H1 (cell line): ENCODE measurements around the gene UBE3C. TPM values are rescaled to one million over a fixed set of nuclear protein-coding genes. Genes with fewer than 3 reads are reported as not detected.

Source experiments
- CTCF ChIA-PET: fragments of 300-600 bp; sonication (Branson Sonifier 250); formaldehyde crosslinking; loops from one replicate; lab custom pipeline; 2021; ENCODE audit not compliant: partially characterized antibody; lab: Charles Lee
- POLR2A ChIA-PET: fragments of 300-600 bp; sonication (Branson Sonifier 250); formaldehyde crosslinking; loops from one replicate; lab custom pipeline; 2021; ENCODE audit warnings: inconsistent platforms; ENCODE audit not compliant: partially characterized antibody; lab: Charles Lee
- DNase-seq, 2 experiments: peaks; one replicate each; pipeline versions ENCODE4 v3.0.0 to v3.0.0-alpha.2; 2010 to 2022; ENCODE audit warnings: low spot score in 2 of 2, low read depth in 1 of 2, mixed read lengths in 1 of 2
- FAIRE-seq: peaks from 2 replicates; lab custom pipeline; 2011; peaks lifted over from hg19 to GRCh38; lab: Jason Lieb, UNC
- H2AFZ ChIP-seq: 2 replicates; pipeline ENCODE4 v1.8.1; 2012; ENCODE audit warnings: low read length, inconsistent platforms
- H2AK5ac ChIP-seq: 2 replicates; pipeline ENCODE4 v1.6.1; 2013; ENCODE audit warnings: low read depth, low read length
- H2BK120ac ChIP-seq: replicated peaks from 2 replicates; pipeline ENCODE3; 2013; ENCODE audit warnings: low read depth, low read length, inconsistent platforms
- H2BK12ac ChIP-seq: 2 replicates; pipeline ENCODE4 v1.6.1; 2013; ENCODE audit warnings: low read depth, low read length
- H2BK15ac ChIP-seq: 2 replicates; pipeline ENCODE4 v1.6.1; 2013; ENCODE audit warnings: low read length
- H2BK20ac ChIP-seq: 2 replicates; pipeline ENCODE4 v1.6.1; 2013; ENCODE audit warnings: low read length
- H2BK5ac ChIP-seq: 2 replicates; pipeline ENCODE4 v1.6.1; 2013; ENCODE audit warnings: low read depth, low read length
- H3K14ac ChIP-seq: 2 replicates; pipeline ENCODE4 v1.6.1; 2013; ENCODE audit warnings: inconsistent platforms; ENCODE audit not compliant: insufficient read length
- H3K18ac ChIP-seq: 2 replicates; pipeline ENCODE4 v1.6.1; 2013; ENCODE audit warnings: low read length; ENCODE audit errors: extremely low read depth
- H3K23ac ChIP-seq: 2 replicates; pipeline ENCODE4 v1.6.1; 2013; ENCODE audit warnings: inconsistent platforms; ENCODE audit not compliant: insufficient read length
- H3K23me2 ChIP-seq: 2 replicates; pipeline ENCODE4 v1.6.1; 2013; ENCODE audit warnings: low read depth, low read length
- H3K27ac ChIP-seq: 2 replicates; pipeline ENCODE4 v1.6.1; 2011; ENCODE audit warnings: low read depth, low read length, inconsistent platforms
- H3K27me3 ChIP-seq, 4 experiments: replicated peaks in 1 of 4; 1 replicate in 1 of 4; 2 replicates in 3 of 4; pipeline versions ENCODE4 v1.6.1 to v1.8.1; 2011 to 2013; ENCODE audit warnings: low read length in 3 of 4, mild to moderate bottlenecking in 3 of 4, inconsistent platforms in 2 of 4, mixed read lengths in 2 of 4, moderate library complexity in 1 of 4; ENCODE audit not compliant: control insufficient read depth in 3 of 4, insufficient read depth in 3 of 4; ENCODE audit errors: extremely low read depth in 1 of 4
- H3K36me3 ChIP-seq, 4 experiments: 2 replicates each; pipeline versions ENCODE4 v1.6.1 to v1.8.1; 2011 to 2013; ENCODE audit warnings: mild to moderate bottlenecking in 4 of 4, low read length in 3 of 4, moderate library complexity in 2 of 4, control low read depth in 1 of 4, inconsistent platforms in 1 of 4; ENCODE audit not compliant: insufficient read depth in 4 of 4, control insufficient read depth in 2 of 4
- H3K4ac ChIP-seq: replicated peaks from 2 replicates; pipeline ENCODE3; 2013; ENCODE audit warnings: low read length, low read depth, mixed read lengths, inconsistent platforms; ENCODE audit not compliant: insufficient read length
- H3K4me1 ChIP-seq, 4 experiments: replicated peaks in 1 of 4; 1 replicate in 1 of 4; 2 replicates in 3 of 4; pipeline versions ENCODE4 v1.6.1 to v1.8.1; 2011 to 2013; ENCODE audit warnings: low read length in 3 of 4, inconsistent platforms in 2 of 4, mixed read lengths in 1 of 4; ENCODE audit not compliant: insufficient read depth in 4 of 4, control insufficient read depth in 3 of 4
- H3K4me2 ChIP-seq, 2 experiments: 2 replicates each; pipeline versions ENCODE4 v1.6.1 to v1.8.1; 2011 to 2013; ENCODE audit warnings: low read depth in 2 of 2, low read length in 2 of 2, control low read depth in 1 of 2, inconsistent platforms in 1 of 2, mild to moderate bottlenecking in 1 of 2; ENCODE audit not compliant: insufficient read depth in 1 of 2
- H3K4me3 ChIP-seq, 4 experiments: fragments of 200-600, 300-600 bp in 1 of 4; sonication (generic), shearing (Covaris generic), sonication (Bioruptor Twin) in 1 of 4; 2 replicates each; pipeline versions ENCODE4 v1.5.1 to v1.8.1; 2011 to 2016; ENCODE audit warnings: low read length in 4 of 4, low read depth in 3 of 4, control low read depth in 2 of 4, inconsistent platforms in 2 of 4, mild to moderate bottlenecking in 2 of 4, mixed read lengths in 1 of 4, moderate library complexity in 1 of 4; ENCODE audit not compliant: insufficient read depth in 2 of 4; ENCODE audit errors: extremely low read depth in 1 of 4
- H3K56ac ChIP-seq: replicated peaks from 2 replicates; pipeline ENCODE3; 2013; ENCODE audit warnings: low read depth, mild to moderate bottlenecking, mixed read lengths, low read length, inconsistent platforms; ENCODE audit not compliant: insufficient read length
- H3K79me1 ChIP-seq: 2 replicates; pipeline ENCODE4 v1.6.1; 2013; ENCODE audit warnings: low read depth, low read length, control low read depth
- H3K79me2 ChIP-seq, 2 experiments: 2 replicates each; pipeline versions ENCODE4 v1.6.1 to v1.8.1; 2012 to 2013; ENCODE audit warnings: low read length in 2 of 2, mild to moderate bottlenecking in 2 of 2, inconsistent platforms in 1 of 2; ENCODE audit not compliant: insufficient read depth in 2 of 2, control insufficient read depth in 1 of 2
- H3K9ac ChIP-seq, 4 experiments: replicated peaks in 1 of 4; 1 replicate in 1 of 4; 2 replicates in 3 of 4; pipeline versions ENCODE4 v1.6.1 to v1.8.1; 2011 to 2013; ENCODE audit warnings: low read depth in 3 of 4, low read length in 3 of 4, control low read depth in 2 of 4, mild to moderate bottlenecking in 2 of 4, moderate library complexity in 2 of 4, inconsistent platforms in 1 of 4; ENCODE audit errors: extremely low read depth in 1 of 4
- H3K9me3 ChIP-seq, 2 experiments: 2 replicates each; pipeline versions ENCODE4 v1.6.1 to v1.8.1; 2012 to 2013; ENCODE audit warnings: mild to moderate bottlenecking in 2 of 2, moderate library complexity in 2 of 2, control low read depth in 1 of 2, inconsistent platforms in 1 of 2, low read depth in 1 of 2, low read length in 1 of 2, mixed read lengths in 1 of 2; ENCODE audit not compliant: insufficient read depth in 2 of 2
- H4K20me1 ChIP-seq, 2 experiments: replicated peaks in 1 of 2; 2 replicates each; pipeline versions ENCODE3 to v1.8.1; 2011 to 2013; ENCODE audit warnings: inconsistent platforms in 2 of 2, low read length in 2 of 2, mild to moderate bottlenecking in 1 of 2; ENCODE audit not compliant: insufficient read depth in 2 of 2, control insufficient read depth in 1 of 2
- H4K5ac ChIP-seq: 2 replicates; pipeline ENCODE4 v1.6.1; 2013; ENCODE audit warnings: low read length, low read depth, mixed read lengths, inconsistent platforms; ENCODE audit not compliant: insufficient read length
- H4K8ac ChIP-seq: 2 replicates; pipeline ENCODE4 v1.8.0; 2013; ENCODE audit warnings: mild to moderate bottlenecking, moderate library complexity, low read length, inconsistent platforms; ENCODE audit not compliant: insufficient read depth; ENCODE audit errors: extremely low read depth
- H4K91ac ChIP-seq: replicated peaks from 2 replicates; pipeline ENCODE3; 2013; ENCODE audit warnings: low read length, mixed read lengths, inconsistent platforms; ENCODE audit not compliant: insufficient read length
- GTF2F1 ChIP-seq: IDR thresholded peaks from 2 replicates; pipeline ENCODE4 v1.6.1; 2012; ENCODE audit warnings: low read depth, low read length, improper control_type of control experiment, borderline replicate concordance
- WGBS, 2 experiments: shearing (Covaris generic) in 1 of 2; methylation state at CpG; one replicate each; pipeline versions ENCODE4 v1.1.6 to v1.1.7; 2013 to 2015; ENCODE audit warnings: low lambda C conversion rate in 2 of 2, mixed read lengths in 2 of 2, inconsistent platforms in 1 of 2, low coverage in 1 of 2, missing lambda C conversion rate in 1 of 2; ENCODE audit not compliant: insufficient replicate concordance in 2 of 2, insufficient coverage in 1 of 2, insufficient read length in 1 of 2; ENCODE audit errors: extremely low coverage in 1 of 2, missing lambda C conversion rate in 1 of 2; 5-methylcytosine and 5-hydroxymethylcytosine counted together
- polyA plus RNA-seq, 7 experiments: library from polyadenylated mRNA; depleted of rRNA in 3 of 7; stranded (reverse) in 5 of 7; unstranded in 2 of 7; fragments of >200 nt in 5 of 7; fragments of 200-250 nt in 2 of 7; gene quantifications; 1 replicate in 5 of 7; 2 replicates in 1 of 7; 4 replicates in 1 of 7; pipeline versions ENCODE4 v1.2.1 to v1.2.3, GENCODE V29; 2011 to 2013; ENCODE audit warnings: missing spikeins in 2 of 7, mixed read lengths in 2 of 7
- total RNA-seq: library from RNA; stranded (reverse); fragmentation: NEBNext Ultra II Directional; extraction: Animal tissue kit (Norgen Biotek cat#: 25700); gene quantifications from 2 replicates; pipeline ENCODE4 v1.2.1, GENCODE V29; 2021

Gene UBE3C
- total and polyA plus RNA-seq, 2 of the 8 experiments (the other 6 are each of a cell fraction or from before 2014, with no cell fraction given) = 32.0 to 54.1 TPM

GRCh38 chr7:157151626-157152339, 13.1 kb downstream of the UBE3C start:
- ChIA-PET CTCF (interaction anchor here (1.0 to 3.0 kb wide), 2 partner anchors 10 to 98 kb away, joined by 3 to 15 read pairs; no protein-coding TSS in a partner anchor), POLR2A (interaction anchor here (2.3 kb wide), 1 partner anchor 11 kb away, joined by 8 read pairs; no protein-coding TSS in a partner anchor)
- H3K14ac ChIP-seq = no peak overlapping the region
- peaks cover 21% of the 10 kb centered on the region for H3K79me1 ChIP-seq
- FAIRE-seq (no peak), DNase-seq (no peak)
- H4K91ac ChIP-seq = no peak overlapping the region
- H2AK5ac ChIP-seq = no peak overlapping the region
- H3K4ac ChIP-seq = no peak overlapping the region
- H3K4me3 ChIP-seq = no peak overlapping the region
- peaks cover 40 to 100% of the 10 kb centered on the region in 2 experiments for H3K79me2 ChIP-seq
- H2BK12ac ChIP-seq = no peak overlapping the region
- H3K9me3 ChIP-seq = no peaks in the 10 kb centered on the region
- H2BK120ac ChIP-seq = no peak overlapping the region
- H3K9ac ChIP-seq = no peak overlapping the region
- peaks cover 4 to 10% (median 7%) of the 10 kb centered on the region in 4 experiments; a peak in 6 of 7 replicates for H3K4me1 ChIP-seq
- no peak overlapping the region for H4K8ac ChIP-seq
- H3K36me3 ChIP-seq = peaks cover 0 to 7% (median 0%) of the 10 kb centered on the region in 4 experiments; a peak in 1 of 8 replicates
- no peak overlapping the region for H3K27ac ChIP-seq
- H2BK20ac ChIP-seq = no peak overlapping the region
- peaks cover 36 to 52% of the 10 kb centered on the region in 2 experiments for H4K20me1 ChIP-seq
- no peaks in the 10 kb centered on the region; the same call in 1 of the 2 replicates for H3K23me2 ChIP-seq
- no peak overlapping the region for H3K23ac ChIP-seq
- H2BK5ac ChIP-seq = no peak overlapping the region
- H3K4me2 ChIP-seq = 0 out of 4 replicates have a peak overlapping the region, but pooled peaks of 1 of the 2 experiments have one; percentile 16
- H3K27me3 ChIP-seq = no peaks in the 10 kb centered on the region; a peak in 1 of 7 replicates
- WGBS, 2 experiments = 93% methylated on average over 5 of the region's 5 CpGs; no CpG with 5 or more reads in 1 of the 2 experiments
- no peak overlapping the region for H2AFZ ChIP-seq
- H4K5ac ChIP-seq = no peak overlapping the region
- no peak overlapping the region for H3K56ac ChIP-seq
- H3K18ac ChIP-seq = no peak overlapping the region
- TF ChIP-seq GTF2F1 = no peak
- no peak overlapping the region for H2BK15ac ChIP-seq
